K562 treated with DMSO at 1 percent for 4 hours (cell line): ENCODE results near the gene GFY. TPM values are rescaled to one million over a fixed set of nuclear protein-coding genes. Genes with fewer than 3 reads are reported as not detected.

ENCODE experiments used
- total RNA-seq: library from RNA; unstranded; fragments of 300-600 nt; gene quantifications from 2 replicates; pipeline ENCODE4 v1.2.3, GENCODE V29; 2022; ENCODE audit not compliant: insufficient read depth

Gene GFY
- not detected in 2 replicates for total RNA-seq

GRCh38 chr19:49425178-49425577 is at the start of gene GFY:
Gene GFY, plus strand, starts transcription at chr19:49425388. Its CDS starts 1,043 bp downstream, at chr19:49426431.

GRCh38 chr19:49387936-49388372 is 37.2 kb upstream of the GFY start, which contains the start of gene KASH5:
Gene KASH5, plus strand, starts transcription at chr19:49388249. Its CDS starts 2,635 bp downstream, at chr19:49390884.

GRCh38 chr19:49423071-49423984 is 1.9 kb upstream of the GFY start, which contains the start of gene PTH2:
Gene PTH2, minus strand, starts transcription at chr19:49423441. Its CDS starts 102 bp downstream, at chr19:49423339.

GRCh38 chr19:49441210-49441959 is 16.2 kb downstream of the GFY start, which contains the start of gene SLC17A7:
Gene SLC17A7, minus strand, starts transcription at chr19:49441527. Its CDS starts 148 bp downstream, at chr19:49441379.

GRCh38 chr19:49451430-49452181 is 26.4 kb downstream of the GFY start, which contains the start of gene PIH1D1:
Gene PIH1D1, minus strand, starts transcription at chr19:49451814. Its CDS starts 240 bp downstream, at chr19:49451574.

GRCh38 chr19:49453013-49453756 is 28.0 kb downstream of the GFY start, which contains the start of gene ALDH16A1:
Gene ALDH16A1, plus strand, starts transcription at chr19:49453225. Its CDS starts 107 bp downstream, at chr19:49453332.

GRCh38 chr19:49473868-49474541 is 48.8 kb downstream of the GFY start, which contains the start of gene FLT3LG:
Gene FLT3LG, plus strand, starts transcription at chr19:49474215. Its CDS starts 425 bp downstream, at chr19:49474640.

Other genes starting within 250 kb of the GFY start
- gene SLC6A16, start 100.2 kb upstream of the GFY start, total RNA-seq: 4.4 TPM in 1 of 2 replicates, not detected in the other
- 17.6 and 20.7 TPM in 2 replicates for gene CD37, start 90.0 kb upstream of the GFY start, total RNA-seq
- gene TEAD2, start 63.0 kb upstream of the GFY start, total RNA-seq: 15.2 and 18.8 TPM in 2 replicates
- gene DKKL1, start 61.5 kb upstream of the GFY start, total RNA-seq: not detected in 2 replicates
- 0.70 and 0.84 TPM in 2 replicates for gene KASH5, start 37.1 kb upstream of the GFY start, total RNA-seq
- gene PTH2, start 1.9 kb upstream of the GFY start, total RNA-seq: not detected in 2 replicates
- gene SLC17A7, start 16.1 kb downstream of the GFY start, total RNA-seq: 9.3 and 13.4 TPM in 2 replicates
- gene PIH1D1, start 26.4 kb downstream of the GFY start, total RNA-seq: 160 and 172 TPM in 2 replicates
- gene ALDH16A1, start 27.8 kb downstream of the GFY start, total RNA-seq: 25.7 and 31.3 TPM in 2 replicates
- gene FLT3LG, start 48.8 kb downstream of the GFY start, total RNA-seq: 6.9 and 9.0 TPM in 2 replicates
- gene RPL13A, start 62.2 kb downstream of the GFY start, total RNA-seq: 9,551 and 10,252 TPM in 2 replicates
- 7,062 and 7,239 TPM in 2 replicates for gene RPS11, start 71.0 kb downstream of the GFY start, total RNA-seq
- gene FCGRT, start 87.3 kb downstream of the GFY start, total RNA-seq: 9.0 and 11.5 TPM in 2 replicates
- 6.0 and 10.4 TPM in 2 replicates for gene RCN3, start 102.6 kb downstream of the GFY start, total RNA-seq
- 307 and 345 TPM in 2 replicates for gene NOSIP, start 155.2 kb downstream of the GFY start, total RNA-seq
- gene PRRG2, start 155.9 kb downstream of the GFY start, total RNA-seq: 0.84 TPM in 1 of 2 replicates, not detected in the other
- 9.5 and 10.7 TPM in 2 replicates for gene PRR12, start 165.8 kb downstream of the GFY start, total RNA-seq
- gene RRAS, start 214.8 kb downstream of the GFY start, total RNA-seq: 12.7 and 23.1 TPM in 2 replicates
- 40.7 and 59.9 TPM in 2 replicates for gene SCAF1, start 216.8 kb downstream of the GFY start, total RNA-seq
- 84.6 and 91.3 TPM in 2 replicates for gene IRF3, start 240.5 kb downstream of the GFY start, total RNA-seq
- gene BCL2L12, start 240.5 kb downstream of the GFY start, total RNA-seq: 215 and 249 TPM in 2 replicates